Neural progenitor cell (in vitro differentiated cells): ENCODE data around the gene IL9R.
"Not testable (repeated sequence)": the region's sequence is repeated elsewhere in the genome, so short reads cannot be mapped to it uniquely, and the experiment has no call there.

Source experiments
- EZH2 ChIP-seq: fragments of 200-600 bp; sonication (generic); IDR thresholded peaks from 2 replicates; pipeline ENCODE4 v1.6.1; 2017; ENCODE audit warnings: antibody characterized with exemption, mild to moderate bottlenecking, moderate library complexity
- TF ChIP-seq, protein P1 (sequence below): fragments of 200-600 bp; sonication (generic); IDR thresholded peaks from 2 replicates; pipeline ENCODE4 v1.5.1; 2017; ENCODE audit warnings: antibody characterized with exemption, mild to moderate bottlenecking

GRCh38 chrX:156024949-156025492 is 27.5 kb downstream of the IL9R start:
- TF ChIP-seq, protein P1, sequence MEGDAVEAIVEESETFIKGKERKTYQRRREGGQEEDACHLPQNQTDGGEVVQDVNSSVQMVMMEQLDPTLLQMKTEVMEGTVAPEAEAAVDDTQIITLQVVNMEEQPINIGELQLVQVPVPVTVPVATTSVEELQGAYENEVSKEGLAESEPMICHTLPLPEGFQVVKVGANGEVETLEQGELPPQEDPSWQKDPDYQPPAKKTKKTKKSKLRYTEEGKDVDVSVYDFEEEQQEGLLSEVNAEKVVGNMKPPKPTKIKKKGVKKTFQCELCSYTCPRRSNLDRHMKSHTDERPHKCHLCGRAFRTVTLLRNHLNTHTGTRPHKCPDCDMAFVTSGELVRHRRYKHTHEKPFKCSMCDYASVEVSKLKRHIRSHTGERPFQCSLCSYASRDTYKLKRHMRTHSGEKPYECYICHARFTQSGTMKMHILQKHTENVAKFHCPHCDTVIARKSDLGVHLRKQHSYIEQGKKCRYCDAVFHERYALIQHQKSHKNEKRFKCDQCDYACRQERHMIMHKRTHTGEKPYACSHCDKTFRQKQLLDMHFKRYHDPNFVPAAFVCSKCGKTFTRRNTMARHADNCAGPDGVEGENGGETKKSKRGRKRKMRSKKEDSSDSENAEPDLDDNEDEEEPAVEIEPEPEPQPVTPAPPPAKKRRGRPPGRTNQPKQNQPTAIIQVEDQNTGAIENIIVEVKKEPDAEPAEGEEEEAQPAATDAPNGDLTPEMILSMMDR = not testable (repeated sequence)
- not testable (repeated sequence) for TF ChIP-seq EZH2
